CD8-positive, alpha-beta memory T cell (primary cell): Measurements from ENCODE around the gene WDR35. TPM values are rescaled to one million over a fixed set of nuclear protein-coding genes. Genes with fewer than 3 reads are reported as not detected.

Experiments used
- CTCF ChIA-PET: fragments of 350-600 bp; sonication (Branson Sonifier 250); formaldehyde crosslinking; loops from one replicate; lab custom pipeline; 2021; ENCODE audit warnings: antibody characterized with exemption; lab: Charles Lee
- POLR2A ChIA-PET: fragments of 350-600 bp; sonication (Branson Sonifier 250); formaldehyde crosslinking; loops from one replicate; lab custom pipeline; 2021; ENCODE audit warnings: antibody characterized with exemption; lab: Charles Lee
- DNase-seq, 5 donors: peaks; one replicate each; pipeline versions ENCODE4 v3.0.0 to v3.0.0-alpha.2; 2020 to 2022; ENCODE audit warnings: mixed read lengths in 1 of 5
- H3K27ac ChIP-seq: one replicate; pipeline ENCODE4 v1.7.0; 2013; ENCODE audit warnings: low read depth, mild to moderate bottlenecking, low read length, moderate library complexity
- H3K27me3 ChIP-seq: 2 replicates; pipeline ENCODE4 v1.7.0; 2013; ENCODE audit warnings: low read length, mild to moderate bottlenecking; ENCODE audit not compliant: insufficient read depth, poor library complexity, severe bottlenecking
- H3K36me3 ChIP-seq: 2 replicates; pipeline ENCODE4 v1.7.0; 2013; ENCODE audit warnings: mild to moderate bottlenecking, low read length, moderate library complexity; ENCODE audit not compliant: insufficient read depth
- H3K4me1 ChIP-seq: 2 replicates; pipeline ENCODE4 v1.7.0; 2013; ENCODE audit warnings: mild to moderate bottlenecking, low read length, moderate library complexity; ENCODE audit not compliant: insufficient read depth
- H3K4me3 ChIP-seq: 2 replicates; pipeline ENCODE4 v1.7.0; 2013; ENCODE audit warnings: mild to moderate bottlenecking, low read length
- H3K9me3 ChIP-seq: 2 replicates; pipeline ENCODE4 v1.7.0; 2013; ENCODE audit warnings: mild to moderate bottlenecking, low read length
- H3K27ac Mint-ChIP-seq, 8 donors: one replicate each; pipeline ENCODE4 v1.8.0; 2020 to 2021; ENCODE audit warnings: mixed read lengths in 8 of 8, mild to moderate bottlenecking in 6 of 8, inconsistent platforms in 3 of 8, moderate library complexity in 3 of 8
- H3K27me3 Mint-ChIP-seq, 2 donors: one replicate each; pipeline ENCODE4 v1.8.0; 2020 to 2021; ENCODE audit warnings: mixed read lengths in 2 of 2, mild to moderate bottlenecking in 1 of 2, moderate library complexity in 1 of 2
- H3K36me3 Mint-ChIP-seq, 3 donors: one replicate each; pipeline ENCODE4 v1.8.0; 2020 to 2021; ENCODE audit warnings: mixed read lengths in 3 of 3, inconsistent platforms in 1 of 3, mild to moderate bottlenecking in 1 of 3
- H3K4me1 Mint-ChIP-seq, 3 donors: one replicate each; pipeline ENCODE4 v1.8.0; 2020 to 2021; ENCODE audit warnings: mixed read lengths in 3 of 3, inconsistent platforms in 1 of 3, mild to moderate bottlenecking in 1 of 3
- H3K4me3 Mint-ChIP-seq, 7 donors: one replicate each; pipeline ENCODE4 v1.8.0; 2020 to 2021; ENCODE audit warnings: mixed read lengths in 7 of 7, mild to moderate bottlenecking in 6 of 7, moderate library complexity in 4 of 7, inconsistent platforms in 2 of 7
- H3K9me3 Mint-ChIP-seq, 5 donors: one replicate each; pipeline ENCODE4 v1.8.0; 2020 to 2022; ENCODE audit warnings: mixed read lengths in 5 of 5, mild to moderate bottlenecking in 3 of 5, moderate library complexity in 2 of 5, inconsistent platforms in 1 of 5
- polyA plus RNA-seq: library from polyadenylated mRNA; unstranded; fragments of 300-500 nt; fragmentation: Illumina TruSeq; gene quantifications from one replicate; pipeline ENCODE4 v1.2.3, GENCODE V29; 2021
- total RNA-seq, 2 experiments: library from RNA; stranded (reverse); gene quantifications; one replicate each; pipeline ENCODE4 v1.2.3, GENCODE V29; 2021

Gene WDR35
- total and polyA plus RNA-seq, 3 experiments from 2014 or later: 1.6 to 12.0 (median 11.0) TPM

DNA sequence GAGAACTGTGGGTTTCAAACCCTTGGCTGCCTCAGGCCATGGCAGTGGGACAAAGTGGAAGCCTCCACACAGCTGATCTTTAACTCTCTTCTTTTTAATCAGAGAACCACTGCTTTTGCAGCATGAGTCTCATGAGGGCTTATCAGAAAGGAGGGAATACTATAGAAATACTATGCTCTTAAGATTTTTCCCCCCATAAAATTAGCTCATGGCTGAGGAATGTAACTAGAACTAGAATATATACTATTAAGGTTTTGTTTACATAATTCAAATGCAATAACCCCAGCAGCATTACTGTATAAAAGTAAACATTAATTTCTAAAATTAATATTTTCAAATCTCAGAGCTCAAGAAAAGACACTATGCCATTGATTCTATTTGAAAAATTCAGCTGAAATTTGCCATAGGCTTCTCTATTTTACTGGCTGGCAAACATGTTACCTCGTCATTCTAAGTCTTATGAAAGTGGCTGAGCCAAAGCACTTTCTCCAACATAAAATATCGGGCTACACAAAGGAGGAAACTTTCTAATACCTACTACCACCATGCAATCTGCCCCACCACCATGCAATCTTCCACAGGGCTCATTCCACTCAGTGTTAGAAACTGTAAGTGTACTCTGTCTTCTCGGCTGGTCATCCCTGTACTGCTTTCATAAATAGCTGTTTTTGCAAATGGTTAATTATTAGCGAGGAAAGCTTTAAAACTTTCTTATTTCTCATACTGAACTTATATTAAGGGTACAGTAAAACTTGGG lies 42.5 kb downstream of the WDR35 start:
- no peak for DNase-seq
- Mint-ChIP-seq H3K4me3 (no peak overlapping the region), H3K27ac (no peak overlapping the region), H3K36me3 (peaks cover 0 to 40% (median 18%) of the 10 kb centered on the region in 3 donors), H3K9me3 (no peaks in the 10 kb centered on the region), H3K4me1 (no peaks in the 10 kb centered on the region), H3K27me3 (no peaks in the 10 kb centered on the region)
- ChIA-PET POLR2A (no interaction called here), CTCF (no interaction called here)
- Histone ChIP-seq H3K27ac (no peak overlapping the region), H3K9me3 (no peaks in the 10 kb centered on the region), H3K4me3 (no peak overlapping the region), H3K27me3 (no peaks in the 10 kb centered on the region), H3K36me3 (no peaks in the 10 kb centered on the region), H3K4me1 (no peaks in the 10 kb centered on the region)

DNA sequence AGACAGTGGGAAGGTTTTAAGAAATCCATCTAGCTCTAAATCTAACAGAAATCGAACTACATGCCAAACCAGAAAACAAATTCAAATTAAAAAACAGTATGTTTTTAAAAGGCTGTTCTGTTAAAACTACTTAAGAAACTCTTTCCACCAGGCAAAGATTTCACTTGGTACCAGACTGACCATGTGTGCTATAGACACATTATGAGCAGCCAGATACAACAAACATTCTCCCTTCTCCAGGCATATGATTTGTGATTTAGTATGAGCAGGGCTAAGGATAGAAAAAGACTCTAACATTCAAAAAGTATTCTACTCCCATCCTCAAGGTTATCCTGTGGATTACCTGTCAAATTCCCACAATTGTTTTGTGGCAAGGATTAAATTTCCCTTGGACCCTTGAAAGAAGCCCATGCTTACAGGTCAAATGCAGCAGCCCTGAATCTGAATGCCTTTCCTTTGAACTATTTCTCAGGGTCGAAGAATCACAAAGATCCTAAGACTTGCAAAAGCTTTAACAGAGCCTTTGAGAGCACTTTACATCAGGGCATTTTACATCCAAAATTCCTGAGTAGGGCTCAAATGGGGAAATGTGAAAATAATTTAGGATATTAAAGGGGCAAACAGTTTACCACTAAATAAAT lies 45.6 kb downstream of the WDR35 start:
- peaks cover 7 to 35% (median 16%) of the 10 kb centered on the region in 3 donors for H3K36me3 Mint-ChIP-seq

DNA sequence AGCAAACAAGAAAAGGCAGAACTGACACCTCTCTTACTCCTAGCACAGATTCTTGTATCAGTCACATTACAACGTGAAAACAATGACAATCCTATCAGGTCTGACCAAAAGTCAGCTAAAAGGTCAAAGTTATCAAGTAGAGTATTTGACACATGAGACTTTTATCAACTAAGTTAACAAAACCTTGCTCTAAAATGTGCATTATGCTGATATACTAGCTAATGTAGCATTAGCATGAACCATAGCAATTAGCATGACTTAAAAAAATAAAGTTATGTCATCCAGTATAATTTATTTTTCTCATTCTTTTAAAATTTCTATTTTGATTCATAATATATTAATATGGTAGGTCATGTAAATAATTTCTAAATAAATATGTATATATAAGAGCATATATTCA lies 46.7 kb downstream of the WDR35 start:
- Mint-ChIP-seq H3K27me3 (no peaks in the 10 kb centered on the region), H3K9me3 (no peaks in the 10 kb centered on the region), H3K4me1 (no peaks in the 10 kb centered on the region), H3K4me3 (no peak overlapping the region), H3K36me3 (peaks cover 7 to 37% (median 14%) of the 10 kb centered on the region in 3 donors), H3K27ac (no peak overlapping the region)
- Histone ChIP-seq H3K36me3 (no peaks in the 10 kb centered on the region), H3K27me3 (no peaks in the 10 kb centered on the region), H3K4me3 (no peak overlapping the region), H3K27ac (no peak overlapping the region), H3K4me1 (no peaks in the 10 kb centered on the region), H3K9me3 (no peaks in the 10 kb centered on the region)
- ChIA-PET POLR2A (no interaction called here), CTCF (no interaction called here)
- no peak for DNase-seq

More for the DNA sequence above, 45.6 kb downstream of the WDR35 start:
- H3K4me1 ChIP-seq: no peaks in the 10 kb centered on the region
- CTCF ChIA-PET: no interaction called here
- no peaks in the 10 kb centered on the region for H3K27me3 ChIP-seq
- no peaks in the 10 kb centered on the region for H3K36me3 ChIP-seq
- Mint-ChIP-seq H3K9me3 (no peaks in the 10 kb centered on the region), H3K27ac (no peak overlapping the region), H3K4me1 (no peaks in the 10 kb centered on the region), H3K27me3 (no peaks in the 10 kb centered on the region), H3K4me3 (no peak overlapping the region)
- H3K4me3 ChIP-seq: no peak overlapping the region
- POLR2A ChIA-PET: no interaction called here
- H3K27ac ChIP-seq: no peak overlapping the region
- H3K9me3 ChIP-seq: no peaks in the 10 kb centered on the region
- no peak for DNase-seq

DNA sequence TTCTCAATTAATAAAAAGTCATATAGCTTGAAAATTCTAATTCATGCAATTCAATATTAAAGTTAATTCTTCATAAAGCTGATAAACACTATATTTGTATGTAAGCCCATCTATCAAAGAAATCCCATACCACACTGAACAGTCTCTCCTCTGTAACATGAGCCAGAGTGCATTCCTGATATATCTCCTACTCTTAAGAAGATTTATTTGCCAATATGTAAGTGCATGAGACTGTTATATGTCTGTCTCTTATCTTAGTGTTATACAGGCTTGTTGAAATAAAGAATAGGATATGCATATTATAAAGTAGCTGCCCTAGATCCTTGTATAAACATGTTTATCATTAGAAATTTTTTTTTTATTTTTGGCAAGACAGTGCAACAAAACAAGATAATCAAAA lies 47.7 kb downstream of the WDR35 start:
- no peak overlapping the region for H3K27ac Mint-ChIP-seq
- no peak for DNase-seq
- no peaks in the 10 kb centered on the region for H3K4me1 Mint-ChIP-seq
- H3K9me3 ChIP-seq: no peaks in the 10 kb centered on the region
- ChIA-PET POLR2A (no interaction called here), CTCF (no interaction called here)
- peaks cover 7 to 42% (median 13%) of the 10 kb centered on the region in 3 donors for H3K36me3 Mint-ChIP-seq
- H3K4me1 ChIP-seq: no peaks in the 10 kb centered on the region
- no peak overlapping the region for H3K27ac ChIP-seq
- no peaks in the 10 kb centered on the region for H3K27me3 Mint-ChIP-seq
- no peaks in the 10 kb centered on the region for H3K36me3 ChIP-seq
- no peaks in the 10 kb centered on the region for H3K27me3 ChIP-seq
- H3K4me3 ChIP-seq: no peak overlapping the region
- H3K4me3 Mint-ChIP-seq: no peak overlapping the region
- no peaks in the 10 kb centered on the region for H3K9me3 Mint-ChIP-seq

DNA sequence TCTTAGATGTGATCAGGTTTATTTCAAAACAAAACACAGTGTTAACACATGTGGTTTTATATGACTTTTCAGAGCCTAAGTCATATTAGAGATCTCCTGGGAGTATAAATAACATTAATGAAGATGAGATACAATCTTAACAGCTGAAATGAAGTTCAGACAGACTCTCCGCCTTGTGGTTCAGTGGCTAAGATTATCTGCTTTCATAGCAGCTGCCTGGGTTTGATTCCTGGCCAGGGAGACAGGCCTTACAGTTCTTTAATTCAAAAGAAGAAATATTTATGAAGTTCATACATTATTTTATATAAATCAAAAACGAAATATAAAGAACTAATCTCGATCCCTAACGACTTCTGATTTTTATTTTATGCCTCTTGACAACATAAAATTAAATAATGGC lies 52.9 kb downstream of the WDR35 start:
- DNase-seq: no peak
- Mint-ChIP-seq H3K4me3 (no peak overlapping the region), H3K9me3 (no peaks in the 10 kb centered on the region), H3K36me3 (peaks cover 10 to 59% (median 16%) of the 10 kb centered on the region in 3 donors), H3K27me3 (no peaks in the 10 kb centered on the region), H3K4me1 (no peaks in the 10 kb centered on the region), H3K27ac (no peak overlapping the region)
- ChIA-PET CTCF (no interaction called here), POLR2A (no interaction called here)
- Histone ChIP-seq H3K36me3 (no peaks in the 10 kb centered on the region), H3K4me3 (no peak overlapping the region), H3K27ac (no peak overlapping the region), H3K9me3 (no peaks in the 10 kb centered on the region), H3K4me1 (no peaks in the 10 kb centered on the region), H3K27me3 (no peaks in the 10 kb centered on the region)

DNA sequence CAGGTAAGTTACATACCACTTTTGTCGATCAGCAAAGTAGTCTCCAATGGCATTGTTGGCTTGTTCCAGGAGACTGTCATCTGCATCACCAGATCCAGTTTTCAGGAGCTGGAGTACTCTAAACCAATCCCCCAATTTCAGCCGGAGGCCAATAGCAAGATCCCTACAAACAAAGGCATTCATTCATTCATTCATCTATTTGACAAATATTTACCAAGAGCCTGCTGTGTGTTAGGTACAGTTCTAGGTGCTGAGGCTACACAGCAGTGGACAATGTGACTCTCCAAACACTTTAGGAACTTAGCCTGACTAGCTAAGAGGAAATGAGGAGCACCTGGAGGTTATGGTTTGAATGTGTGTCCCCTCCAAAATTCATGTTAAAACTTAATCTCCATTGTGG lies 53.7 kb downstream of the WDR35 start:
- H3K4me1 ChIP-seq: no peaks in the 10 kb centered on the region
- no peak overlapping the region for H3K27ac Mint-ChIP-seq
- H3K9me3 Mint-ChIP-seq: peaks cover 0 to 1% (median 0%) of the 10 kb centered on the region in 5 donors
- CTCF ChIA-PET: no interaction called here
- H3K27me3 Mint-ChIP-seq: no peaks in the 10 kb centered on the region
- no peaks in the 10 kb centered on the region for H3K36me3 ChIP-seq
- no peak overlapping the region for H3K4me3 ChIP-seq
- POLR2A ChIA-PET: no interaction called here
- H3K36me3 Mint-ChIP-seq: peaks cover 12 to 63% (median 18%) of the 10 kb centered on the region in 3 donors
- H3K9me3 ChIP-seq: no peaks in the 10 kb centered on the region
- no peak overlapping the region for H3K27ac ChIP-seq
- DNase-seq: no peak
- no peak overlapping the region for H3K4me3 Mint-ChIP-seq
- no peaks in the 10 kb centered on the region for H3K4me1 Mint-ChIP-seq
- no peaks in the 10 kb centered on the region for H3K27me3 ChIP-seq

DNA sequence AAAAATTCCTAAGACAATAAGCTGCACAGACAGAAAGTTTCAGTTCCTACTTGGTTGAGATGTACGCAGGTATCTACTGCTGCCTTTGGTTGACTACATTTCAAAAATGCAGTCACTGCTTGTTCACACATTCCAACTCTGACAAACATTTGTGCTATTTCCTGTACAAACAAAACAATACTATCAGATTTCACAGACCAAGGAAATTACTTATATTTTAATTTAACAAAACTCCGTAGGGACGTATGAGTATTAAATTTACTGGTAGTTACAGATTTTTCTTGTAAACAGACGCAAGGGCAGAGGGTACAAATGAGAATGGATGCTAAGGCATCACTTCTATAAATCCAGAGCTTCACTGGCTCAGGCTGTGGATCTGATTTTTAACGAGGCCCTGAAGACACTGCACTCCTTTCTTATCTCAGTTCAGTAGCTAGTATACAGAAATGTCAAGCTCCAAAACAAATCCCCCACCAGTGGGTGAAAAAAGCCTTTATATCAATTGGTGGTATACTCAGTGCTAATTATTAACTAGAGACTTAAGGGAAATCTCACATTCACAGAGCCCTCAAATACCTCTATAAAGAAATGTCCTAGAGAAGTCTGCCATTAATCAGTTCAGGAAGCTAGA lies 56.4 kb downstream of the WDR35 start:
- no peak overlapping the region for H3K27ac ChIP-seq
- H3K9me3 Mint-ChIP-seq: peaks cover 1 to 18% (median 12%) of the 10 kb centered on the region in 5 donors
- H3K4me3 ChIP-seq: no peak overlapping the region
- ChIA-PET POLR2A (no interaction called here), CTCF (no interaction called here)
- H3K27ac Mint-ChIP-seq: no peak overlapping the region
- H3K27me3 Mint-ChIP-seq: no peaks in the 10 kb centered on the region
- peaks cover 4% of the 10 kb centered on the region for H3K36me3 ChIP-seq
- no peaks in the 10 kb centered on the region for H3K9me3 ChIP-seq
- DNase-seq: no peak
- peaks cover 26 to 68% (median 28%) of the 10 kb centered on the region in 3 donors for H3K36me3 Mint-ChIP-seq
- H3K4me3 Mint-ChIP-seq: no peak overlapping the region
- no peaks in the 10 kb centered on the region for H3K4me1 ChIP-seq
- no peaks in the 10 kb centered on the region for H3K27me3 ChIP-seq
- no peaks in the 10 kb centered on the region for H3K4me1 Mint-ChIP-seq

DNA sequence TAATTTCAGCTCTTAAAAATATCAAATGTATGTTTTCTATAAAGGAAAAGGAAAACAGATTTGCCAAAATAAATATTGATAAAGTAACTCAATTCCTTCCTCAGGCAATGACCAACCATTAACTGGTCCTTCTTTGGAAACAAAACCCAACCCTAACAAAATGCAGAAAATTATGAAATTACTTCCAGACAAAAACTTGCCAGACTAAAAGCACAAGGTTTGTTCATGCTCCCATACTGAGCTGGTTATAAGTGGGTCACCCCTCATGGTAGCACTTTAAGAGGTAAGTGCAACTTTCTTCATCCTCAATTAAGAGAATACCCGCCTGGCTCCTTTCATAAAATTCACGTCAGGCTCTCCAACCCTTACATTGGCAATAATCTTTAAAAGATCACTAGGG lies 57.0 kb downstream of the WDR35 start:
- no peak overlapping the region for H3K4me3 Mint-ChIP-seq
- peaks cover 4 to 22% (median 18%) of the 10 kb centered on the region in 5 donors for H3K9me3 Mint-ChIP-seq
- H3K36me3 Mint-ChIP-seq: peaks cover 25 to 68% (median 34%) of the 10 kb centered on the region in 3 donors
- H3K4me1 Mint-ChIP-seq: no peaks in the 10 kb centered on the region
- ChIA-PET POLR2A (no interaction called here), CTCF (no interaction called here)
- no peak overlapping the region for H3K4me3 ChIP-seq
- H3K27ac Mint-ChIP-seq: no peak overlapping the region
- H3K9me3 ChIP-seq: peaks cover under 1% of the 10 kb centered on the region
- no peaks in the 10 kb centered on the region for H3K4me1 ChIP-seq
- H3K27me3 ChIP-seq: no peaks in the 10 kb centered on the region
- peaks cover 4% of the 10 kb centered on the region for H3K36me3 ChIP-seq
- DNase-seq: no peak
- H3K27ac ChIP-seq: no peak overlapping the region
- H3K27me3 Mint-ChIP-seq: no peaks in the 10 kb centered on the region
